Measurements from ENCODE around the gene PLEKHA6. TPM values are rescaled to one million over a fixed set of nuclear protein-coding genes. Genes with fewer than 3 reads are reported as not detected.
"Not testable (repeated sequence)": the region's sequence is repeated elsewhere in the genome, so short reads cannot be mapped to it uniquely, and the experiment has no call there.

The PLEKHA6 gene
- total RNA-seq, 1 donor from 2014 or later, result 0.21 TPM

GRCh38 chr1:204336421-204337035 lies 23.2 kb downstream of the PLEKHA6 start:
- no peak overlapping the region for H3K27ac Mint-ChIP-seq
- H3K4me3 Mint-ChIP-seq, result no peak overlapping the region
- DNase-seq (ENCODE audit: low spot score), result no peak
- H3K36me3 Mint-ChIP-seq (ENCODE audit: low read depth), result no peaks in the 10 kb centered on the region
- peaks cover 7% of the 10 kb centered on the region for H3K27me3 Mint-ChIP-seq (ENCODE audit: insufficient read depth)
- H3K9me3 Mint-ChIP-seq, result no peaks in the 10 kb centered on the region
- H3K4me1 Mint-ChIP-seq (ENCODE audit: low read depth), result no peaks in the 10 kb centered on the region
- intact Hi-C loops (cut with micrococcal nuclease), result no loop called here

- intact Hi-C loops (cut with micrococcal nuclease), result no loop called here
- no peaks in the 10 kb centered on the region for H3K36me3 Mint-ChIP-seq (ENCODE audit: low read depth)
- DNase-seq (ENCODE audit: low spot score), result no peak
- peaks cover 3% of the 10 kb centered on the region for H3K27me3 Mint-ChIP-seq (ENCODE audit: insufficient read depth)
- H3K4me1 Mint-ChIP-seq (ENCODE audit: low read depth), result no peaks in the 10 kb centered on the region
- no peaks in the 10 kb centered on the region for H3K9me3 Mint-ChIP-seq
- no peak overlapping the region for H3K27ac Mint-ChIP-seq
- no peak overlapping the region for H3K4me3 Mint-ChIP-seq
Observed at GRCh38 chr1:204335533-204335932, 24.2 kb downstream of the PLEKHA6 start.

GRCh38 chr1:204335085-204335484 lies 24.6 kb downstream of the PLEKHA6 start:
- Mint-ChIP-seq H3K27ac (no peak overlapping the region), H3K9me3 (no peaks in the 10 kb centered on the region), H3K4me1 (ENCODE audit: low read depth) (no peaks in the 10 kb centered on the region), H3K36me3 (ENCODE audit: low read depth) (no peaks in the 10 kb centered on the region), H3K4me3 (no peak overlapping the region), H3K27me3 (ENCODE audit: insufficient read depth) (peaks cover 3% of the 10 kb centered on the region)
- DNase-seq (ENCODE audit: low spot score), result no peak
- intact Hi-C loops (cut with micrococcal nuclease), result no loop called here

- Mint-ChIP-seq H3K36me3 (ENCODE audit: low read depth) (no peaks in the 10 kb centered on the region), H3K4me3 (no peak overlapping the region), H3K27me3 (ENCODE audit: insufficient read depth) (peaks cover 3% of the 10 kb centered on the region), H3K9me3 (no peaks in the 10 kb centered on the region), H3K27ac (no peak overlapping the region), H3K4me1 (ENCODE audit: low read depth) (no peaks in the 10 kb centered on the region)
- intact Hi-C loops (cut with micrococcal nuclease), result no loop called here
- no peak for DNase-seq (ENCODE audit: low spot score)
Observed at GRCh38 chr1:204334455-204334854, 25.3 kb downstream of the PLEKHA6 start.

GRCh38 chr1:204333427-204333826 lies 26.3 kb downstream of the PLEKHA6 start:
- peaks cover 3% of the 10 kb centered on the region for H3K27me3 Mint-ChIP-seq (ENCODE audit: insufficient read depth)
- H3K36me3 Mint-ChIP-seq (ENCODE audit: low read depth), result no peaks in the 10 kb centered on the region
- no peak for DNase-seq (ENCODE audit: low spot score)
- H3K9me3 Mint-ChIP-seq, result no peaks in the 10 kb centered on the region
- H3K4me3 Mint-ChIP-seq, result no peak overlapping the region
- H3K27ac Mint-ChIP-seq, result no peak overlapping the region
- no peaks in the 10 kb centered on the region for H3K4me1 Mint-ChIP-seq (ENCODE audit: low read depth)
- intact Hi-C loops (cut with micrococcal nuclease), result no loop called here

- Mint-ChIP-seq H3K9me3 (no peaks in the 10 kb centered on the region), H3K36me3 (ENCODE audit: low read depth) (no peaks in the 10 kb centered on the region)
- intact Hi-C loops (cut with micrococcal nuclease), result no loop called here
Observed at GRCh38 chr1:204331847-204332487, 27.8 kb downstream of the PLEKHA6 start.

GRCh38 chr1:204331275-204331674 lies 28.5 kb downstream of the PLEKHA6 start:
- no peaks in the 10 kb centered on the region for H3K9me3 Mint-ChIP-seq
- intact Hi-C loops (cut with micrococcal nuclease), result no loop called here

More at GRCh38 chr1:204331847-204332487, 27.8 kb downstream of the PLEKHA6 start:
- Mint-ChIP-seq H3K27me3 (ENCODE audit: insufficient read depth) (peaks cover 3% of the 10 kb centered on the region), H3K27ac (no peak overlapping the region), H3K4me3 (no peak overlapping the region), H3K4me1 (ENCODE audit: low read depth) (no peaks in the 10 kb centered on the region)
- no peak for DNase-seq (ENCODE audit: low spot score)

GRCh38 chr1:204327870-204328269 lies 31.9 kb downstream of the PLEKHA6 start:
- H3K27ac Mint-ChIP-seq; intact Hi-C loops (cut with micrococcal nuclease); H3K4me3 Mint-ChIP-seq; DNase-seq (ENCODE audit: low spot score); H3K36me3 Mint-ChIP-seq (ENCODE audit: low read depth); H3K9me3 Mint-ChIP-seq; H3K27me3 Mint-ChIP-seq (ENCODE audit: insufficient read depth): not testable (repeated sequence)
- H3K4me1 Mint-ChIP-seq (ENCODE audit: low read depth), result peaks cover 17% of the 10 kb centered on the region

More at GRCh38 chr1:204331275-204331674, 28.5 kb downstream of the PLEKHA6 start:
- Mint-ChIP-seq H3K4me3 (no peak overlapping the region), H3K36me3 (ENCODE audit: low read depth) (no peaks in the 10 kb centered on the region), H3K27ac (no peak overlapping the region), H3K4me1 (ENCODE audit: low read depth) (no peaks in the 10 kb centered on the region), H3K27me3 (ENCODE audit: insufficient read depth) (peaks cover 6% of the 10 kb centered on the region)
- no peak for DNase-seq (ENCODE audit: low spot score)

- Mint-ChIP-seq H3K27me3 (ENCODE audit: insufficient read depth) (peaks cover 6% of the 10 kb centered on the region), H3K4me1 (ENCODE audit: low read depth) (peaks cover 17% of the 10 kb centered on the region), H3K4me3 (no peak overlapping the region), H3K27ac (no peak overlapping the region), H3K9me3 (no peaks in the 10 kb centered on the region), H3K36me3 (ENCODE audit: low read depth) (no peaks in the 10 kb centered on the region)
- DNase-seq (ENCODE audit: low spot score), result no peak
- intact Hi-C loops (cut with micrococcal nuclease), result no loop called here
Observed at GRCh38 chr1:204327359-204327758, 32.4 kb downstream of the PLEKHA6 start.

GRCh38 chr1:204326771-204327300 lies 32.9 kb downstream of the PLEKHA6 start:
- Mint-ChIP-seq H3K27ac (no peak overlapping the region), H3K4me3 (no peak overlapping the region), H3K27me3 (ENCODE audit: insufficient read depth) (peaks cover 6% of the 10 kb centered on the region), H3K4me1 (ENCODE audit: low read depth) (peaks cover 17% of the 10 kb centered on the region), H3K9me3 (no peaks in the 10 kb centered on the region), H3K36me3 (ENCODE audit: low read depth) (no peaks in the 10 kb centered on the region)
- intact Hi-C loops (cut with micrococcal nuclease), result no loop called here
- DNase-seq (ENCODE audit: low spot score), result no peak

GRCh38 chr1:204325944-204326343 lies 33.8 kb downstream of the PLEKHA6 start:
- intact Hi-C loops (cut with micrococcal nuclease), result loop anchor here (2.0 kb wide), 1 partner anchor 39 kb away; no protein-coding TSS in a partner anchor
- Mint-ChIP-seq H3K36me3 (ENCODE audit: low read depth) (no peaks in the 10 kb centered on the region), H3K9me3 (no peaks in the 10 kb centered on the region), H3K4me3 (no peak overlapping the region), H3K27ac (no peak overlapping the region), H3K4me1 (ENCODE audit: low read depth) (peaks cover 17% of the 10 kb centered on the region), H3K27me3 (ENCODE audit: insufficient read depth) (peaks cover 6% of the 10 kb centered on the region)
- DNase-seq (ENCODE audit: low spot score), result no peak

GRCh38 chr1:204323887-204324286 lies 35.8 kb downstream of the PLEKHA6 start:
- peak overlapping the region; percentile 58 for H3K4me3 Mint-ChIP-seq
- peaks cover 34% of the 10 kb centered on the region for H3K4me1 Mint-ChIP-seq (ENCODE audit: low read depth)
- peak; percentile 4 for DNase-seq (ENCODE audit: low spot score)
- no peaks in the 10 kb centered on the region for H3K9me3 Mint-ChIP-seq
- peak overlapping the region; percentile 84 for H3K27ac Mint-ChIP-seq
- H3K27me3 Mint-ChIP-seq (ENCODE audit: insufficient read depth), result peaks cover 6% of the 10 kb centered on the region
- no peaks in the 10 kb centered on the region for H3K36me3 Mint-ChIP-seq (ENCODE audit: low read depth)
- intact Hi-C loops (cut with micrococcal nuclease), result loop anchor here (1.0 to 2.0 kb wide), 2 partner anchors 37 to 39 kb away; no protein-coding TSS in a partner anchor

GRCh38 chr1:204322339-204322868 lies 37.3 kb downstream of the PLEKHA6 start:
- intact Hi-C loops (cut with micrococcal nuclease), result no loop called here
- no peaks in the 10 kb centered on the region for H3K36me3 Mint-ChIP-seq (ENCODE audit: low read depth)

More at GRCh38 chr1:204322339-204322868, 37.3 kb downstream of the PLEKHA6 start:
- Mint-ChIP-seq H3K4me1 (ENCODE audit: low read depth) (peaks cover 34% of the 10 kb centered on the region), H3K27ac (no peak overlapping the region), H3K9me3 (no peaks in the 10 kb centered on the region), H3K27me3 (ENCODE audit: insufficient read depth) (peaks cover 6% of the 10 kb centered on the region), H3K4me3 (no peak overlapping the region)
- DNase-seq (ENCODE audit: low spot score), result no peak
